NCI-H2196 treated with DMSO at 0.1 percent for 48 hours (cell line): ENCODE data around the gene FTH1.
"Not testable (repeated sequence)": the region's sequence is repeated elsewhere in the genome, so short reads cannot be mapped to it uniquely, and the experiment has no call there.

Experiments
- DNase-seq: peaks from one replicate; lab custom pipeline; 2025; ENCODE audit not compliant: unreplicated experiment; lab: John Stamatoyannopoulos, UW

FTH1 gene

DNA sequence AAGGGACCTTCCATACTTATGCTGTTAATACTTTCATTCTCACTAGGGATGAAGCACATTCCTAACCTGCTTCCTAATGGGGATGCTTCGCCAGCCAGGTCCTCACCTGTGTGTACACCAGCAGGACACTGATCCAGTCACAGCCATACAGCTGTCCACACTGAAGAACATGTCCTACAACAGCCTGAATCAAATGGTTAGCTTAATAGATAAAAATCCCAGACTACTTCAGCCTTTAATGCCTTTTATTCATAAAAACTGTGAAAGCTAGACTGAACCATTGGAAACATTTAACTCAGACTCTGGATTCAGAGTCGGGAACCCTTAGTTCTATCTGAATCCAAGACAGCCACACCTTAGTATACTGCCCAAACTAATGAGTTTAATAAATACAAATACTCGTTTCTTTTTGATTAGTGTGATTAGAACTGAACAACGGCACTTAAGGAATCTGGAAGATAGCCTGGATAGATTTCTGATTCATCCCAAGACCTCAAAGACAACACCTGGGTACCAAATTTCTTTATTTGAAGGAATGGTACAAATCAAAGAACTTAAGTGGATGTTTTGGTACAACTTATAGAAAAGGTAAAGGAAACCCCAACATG lies 3.3 kb downstream of the FTH1 start:
- DNase-seq: no peak

DNA sequence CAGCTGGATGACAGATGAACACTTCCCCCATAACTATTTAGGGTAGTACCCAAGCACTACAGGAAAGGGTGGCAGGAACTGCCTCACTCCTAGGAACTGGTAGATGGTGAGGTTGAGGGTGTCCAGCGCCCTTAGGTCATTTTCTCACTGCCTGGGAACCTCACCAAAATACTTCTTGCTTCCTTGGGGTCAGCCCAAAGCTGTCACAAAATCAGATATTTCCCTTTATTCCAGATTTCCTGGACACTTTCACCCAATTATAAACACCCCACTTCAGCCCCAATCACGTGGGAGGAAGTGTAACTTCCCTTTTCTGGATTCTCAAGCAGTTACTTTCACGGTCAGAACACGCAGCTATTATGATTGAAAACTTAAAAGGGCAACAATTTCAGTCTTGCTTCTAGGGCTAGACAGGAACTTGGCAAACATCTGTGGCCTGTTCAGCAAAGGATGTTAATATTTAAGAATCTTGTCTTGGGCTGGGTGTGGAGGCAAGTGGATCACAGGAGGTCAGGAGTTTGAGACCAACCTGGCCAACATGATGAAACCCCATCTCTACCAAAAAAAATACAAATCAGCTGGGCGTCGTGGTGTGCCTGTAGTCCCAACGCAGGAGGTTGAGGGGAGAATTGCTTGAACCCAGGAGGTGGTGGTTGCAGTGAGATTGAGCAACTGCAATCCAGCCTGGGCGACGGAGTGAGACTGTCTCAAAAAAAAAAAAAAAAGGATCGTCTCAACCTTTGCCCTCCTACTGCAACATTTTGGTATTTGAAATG lies 4.0 kb downstream of the FTH1 start:
- no peak for DNase-seq

- no peak for DNase-seq
Observed at GRCh38 chr11:61963016-61963281, 4.5 kb downstream of the FTH1 start.

GRCh38 chr11:61962213-61963015 lies 5.0 kb downstream of the FTH1 start:
- DNase-seq: no peak

GRCh38 chr11:61961570-61962212 lies 5.7 kb downstream of the FTH1 start:
- DNase-seq: no peak

DNA sequence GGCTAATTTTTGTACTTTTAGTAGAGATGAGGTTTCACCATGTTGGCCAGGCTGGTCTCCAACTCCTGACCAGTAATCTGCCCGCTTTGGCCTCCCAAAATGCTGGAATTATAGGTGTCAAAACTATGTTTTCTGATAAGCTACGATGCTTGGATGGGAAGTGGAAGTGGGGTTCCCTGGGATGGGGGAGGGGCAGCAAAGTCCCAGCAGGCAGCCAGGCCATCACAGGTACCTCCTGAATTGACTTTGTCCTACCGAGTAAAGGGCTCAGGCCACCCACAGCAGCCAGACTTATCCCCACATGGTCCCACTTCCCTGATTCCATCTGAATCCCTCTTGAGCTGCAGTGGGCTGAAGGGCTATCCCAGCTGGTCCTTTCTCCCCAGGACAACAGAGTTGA lies 6.9 kb downstream of the FTH1 start:
- no peak for DNase-seq

- no peak for DNase-seq
Observed at GRCh38 chr11:61959678-61960077, 7.8 kb downstream of the FTH1 start.

DNA sequence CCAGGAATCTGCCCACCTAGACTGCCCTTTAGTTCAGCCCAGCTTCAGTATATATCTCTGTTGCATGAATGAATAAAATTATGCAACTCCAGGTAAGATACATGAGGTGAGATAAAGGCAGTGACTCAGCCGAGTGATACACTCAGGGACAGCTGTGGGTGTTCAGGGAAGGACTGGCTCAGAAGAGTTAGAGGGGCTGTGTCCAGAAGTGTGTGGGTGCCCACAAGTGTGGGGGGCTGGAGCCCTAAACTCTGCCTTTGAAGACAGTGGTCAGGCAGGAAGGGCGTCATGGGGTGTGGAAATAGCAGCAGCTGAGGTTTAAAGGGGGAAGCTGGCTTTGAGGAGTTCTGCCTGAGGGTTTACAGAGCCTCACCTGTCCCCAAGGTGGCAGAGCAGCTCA lies 8.3 kb downstream of the FTH1 start:
- DNase-seq: no peak

- no peak for DNase-seq
Observed at GRCh38 chr11:61958590-61958989, 8.8 kb downstream of the FTH1 start.

- DNase-seq: no peak
Observed at GRCh38 chr11:61957021-61957770, 10.2 kb downstream of the FTH1 start.

- no peak for DNase-seq
Observed at GRCh38 chr11:61956191-61957020, 11.0 kb downstream of the FTH1 start.

GRCh38 chr11:61955422-61956135 lies 11.9 kb downstream of the FTH1 start:
- DNase-seq: no peak

DNA sequence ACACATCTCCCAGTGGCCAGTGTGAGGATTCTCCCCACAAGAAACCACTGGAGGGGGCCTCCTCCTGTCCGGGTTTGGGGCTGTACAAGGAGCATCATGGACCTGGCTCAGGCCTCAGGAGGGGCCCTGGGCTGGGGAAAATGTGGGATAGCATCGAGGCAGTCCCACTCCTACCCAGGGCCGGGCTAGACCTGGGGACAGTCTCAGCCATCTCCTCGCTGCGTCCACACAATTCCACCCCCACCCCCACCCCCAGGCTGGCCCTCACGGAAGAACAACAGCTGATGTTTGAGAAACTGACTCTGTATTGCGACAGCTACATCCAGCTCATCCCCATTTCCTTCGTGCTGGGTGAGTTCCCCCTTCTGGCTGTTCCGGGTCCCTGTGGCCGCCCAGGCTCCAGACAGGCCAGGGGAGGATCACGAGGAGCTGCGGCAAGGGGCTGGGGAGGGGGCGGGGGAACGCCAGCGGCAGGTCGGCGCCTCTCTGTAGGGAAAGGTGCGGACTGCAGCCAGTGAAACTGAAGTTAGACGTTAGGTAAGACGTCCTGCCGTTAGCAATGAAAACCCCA lies 12.5 kb downstream of the FTH1 start:
- no peak for DNase-seq

GRCh38 chr11:61954106-61954850 lies 13.2 kb downstream of the FTH1 start:
- DNase-seq: no peak

DNA sequence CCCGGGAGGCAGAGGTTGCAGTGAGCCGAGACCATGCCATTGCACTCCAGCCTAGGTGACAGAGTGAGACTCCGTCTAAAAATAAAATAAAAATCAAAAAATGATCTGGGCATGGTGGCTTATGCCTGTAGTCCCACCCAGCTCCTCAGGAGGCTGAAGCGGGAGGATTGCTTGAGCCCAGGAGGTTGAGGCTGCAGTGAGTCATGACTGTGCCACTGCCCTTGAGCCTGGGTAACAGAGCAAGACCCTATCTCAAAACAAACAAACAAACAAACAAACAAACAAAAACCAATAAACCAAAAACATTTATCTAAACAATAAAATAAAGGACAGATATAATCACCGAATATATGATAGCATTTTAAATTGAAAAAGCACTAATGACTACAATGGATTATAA lies 13.8 kb downstream of the FTH1 start:
- not testable (repeated sequence) for DNase-seq

DNA sequence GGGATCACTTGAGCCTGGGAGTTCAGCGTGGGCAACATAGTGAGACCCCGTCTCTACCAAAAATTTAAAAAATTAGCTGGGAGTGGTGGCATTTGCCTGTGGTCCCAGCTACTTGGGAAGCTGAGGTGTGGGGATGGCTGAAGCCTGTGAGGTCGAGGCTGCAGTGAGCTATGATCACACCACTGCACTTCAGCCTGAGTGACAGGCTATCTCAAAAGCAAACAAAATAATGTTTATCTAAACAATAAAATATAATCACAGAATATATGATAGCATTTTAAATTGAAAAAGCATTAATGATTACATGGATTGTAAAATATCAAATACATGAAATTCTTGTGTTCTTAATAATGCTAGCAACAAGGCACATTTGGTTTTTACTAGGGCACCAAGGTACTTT lies 14.6 kb downstream of the FTH1 start:
- DNase-seq: no peak

DNA sequence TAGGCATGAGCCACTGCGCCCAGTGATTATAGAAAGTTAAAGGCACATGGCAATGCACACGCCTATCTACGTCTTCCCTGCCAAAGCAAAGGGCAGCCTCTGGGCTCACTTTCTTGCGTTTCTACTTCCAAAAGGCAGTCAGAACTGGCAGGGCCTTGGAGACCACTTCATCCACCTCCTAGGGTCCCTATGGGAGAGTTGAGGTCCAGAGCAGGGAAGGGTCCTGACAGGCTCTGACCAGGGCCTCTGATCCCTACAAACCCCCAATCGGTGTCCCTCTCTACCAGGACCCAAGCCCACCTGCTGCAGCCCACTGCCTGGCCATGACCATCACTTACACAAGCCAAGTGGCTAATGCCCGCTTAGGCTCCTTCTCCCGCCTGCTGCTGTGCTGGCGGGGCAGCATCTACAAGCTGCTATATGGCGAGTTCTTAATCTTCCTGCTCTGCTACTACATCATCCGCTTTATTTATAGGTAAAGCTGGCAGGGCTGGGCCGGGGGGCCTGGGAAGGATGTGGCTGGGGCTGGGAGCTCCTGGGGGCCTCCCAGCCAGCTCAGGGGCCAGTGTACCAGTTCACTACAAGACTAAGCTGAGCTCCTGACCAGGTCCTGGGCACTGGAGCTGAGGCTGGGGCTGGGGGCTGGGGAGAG lies 15.8 kb downstream of the FTH1 start:
- no peak for DNase-seq

DNA sequence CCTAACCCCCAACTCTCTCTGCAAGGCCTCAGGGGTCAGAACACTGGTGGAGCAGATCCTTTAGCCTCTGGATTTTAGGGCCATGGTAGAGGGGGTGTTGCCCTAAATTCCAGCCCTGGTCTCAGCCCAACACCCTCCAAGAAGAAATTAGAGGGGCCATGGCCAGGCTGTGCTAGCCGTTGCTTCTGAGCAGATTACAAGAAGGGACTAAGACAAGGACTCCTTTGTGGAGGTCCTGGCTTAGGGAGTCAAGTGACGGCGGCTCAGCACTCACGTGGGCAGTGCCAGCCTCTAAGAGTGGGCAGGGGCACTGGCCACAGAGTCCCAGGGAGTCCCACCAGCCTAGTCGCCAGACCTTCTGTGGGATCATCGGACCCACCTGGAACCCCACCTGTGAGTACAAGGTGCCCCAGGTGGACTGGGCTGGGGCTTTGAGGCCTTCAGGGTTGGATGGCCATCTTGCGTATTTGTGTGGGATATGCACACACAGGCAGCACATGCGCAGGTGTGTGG lies 17.3 kb downstream of the FTH1 start, which contains the start of gene BEST1:
Gene BEST1, plus strand, starts transcription at position 317 of the 513 bp plus-strand sequence. CDS start 1,456 bp downstream, outside the sequence.
- DNase-seq: no peak
